SU-DHL-6 (cell line): Measurements from ENCODE around the gene KDM4B.

Source experiments
- H2AFZ ChIP-seq: fragments of 200-600 bp; sonication (generic); 2 replicates; pipeline ENCODE4 v1.6.1; 2014; ENCODE audit warnings: low read depth, mild to moderate bottlenecking, moderate library complexity, mixed read lengths, antibody characterized with exemption, low read length; ENCODE audit not compliant: severe bottlenecking
- H3F3A ChIP-seq: fragments of 200-600 bp; shearing (Covaris generic); 2 replicates; pipeline ENCODE4 v1.6.0; 2016; ENCODE audit warnings: antibody characterized with exemption, mild to moderate bottlenecking; ENCODE audit not compliant: insufficient read depth
- H3K27ac ChIP-seq: fragments of 200-600 bp; sonication (generic); 2 replicates; pipeline ENCODE4 v1.5.1; 2016; ENCODE audit warnings: low read depth, mild to moderate bottlenecking, low read length, moderate library complexity, mixed read lengths
- H3K27me3 ChIP-seq: fragments of 200-600 bp; sonication (generic), shearing (Covaris generic); 2 replicates; pipeline ENCODE4 v1.6.0; 2014; ENCODE audit warnings: mild to moderate bottlenecking, low read length
- H3K36me3 ChIP-seq: fragments of 200-600 bp; sonication (generic); 2 replicates; pipeline ENCODE4 v1.6.1; 2014; ENCODE audit warnings: mild to moderate bottlenecking, low read length, mixed read lengths
- H3K4me2 ChIP-seq: fragments of 300-600, 200-600 bp; shearing (Covaris generic), sonication (generic); 2 replicates; pipeline ENCODE4 v1.6.0; 2014; ENCODE audit warnings: low read length, low read depth, mild to moderate bottlenecking; ENCODE audit not compliant: poor library complexity, severe bottlenecking
- H3K4me3 ChIP-seq: fragments of 200-600 bp; sonication (generic); 2 replicates; pipeline ENCODE4 v1.5.1; 2014; ENCODE audit warnings: antibody characterized with exemption, low read length, mild to moderate bottlenecking, mixed read lengths; ENCODE audit not compliant: insufficient read depth, poor library complexity, severe bottlenecking
- H3K79me2 ChIP-seq: fragments of 200-600 bp; sonication (generic); 2 replicates; pipeline ENCODE4 v1.6.1; 2014; ENCODE audit warnings: mild to moderate bottlenecking, low read length, moderate library complexity; ENCODE audit not compliant: insufficient read depth
- H3K9ac ChIP-seq: fragments of 200-600 bp; sonication (generic); 2 replicates; pipeline ENCODE4 v1.7.0; 2014; ENCODE audit warnings: mild to moderate bottlenecking, low read length
- H3K9me2 ChIP-seq: fragments of 200-600 bp; sonication (generic); replicated peaks from 2 replicates; pipeline ENCODE4 v1.6.1; 2014; ENCODE audit warnings: low read length; ENCODE audit not compliant: insufficient read depth
- H3K9me3 ChIP-seq: fragments of 200-600 bp; sonication (generic); 2 replicates; pipeline ENCODE4 v1.6.1; 2014; ENCODE audit warnings: low read length, mixed read lengths; ENCODE audit not compliant: insufficient read depth
- H4K20me1 ChIP-seq: fragments of 200-600 bp; sonication (generic); 2 replicates; pipeline ENCODE4 v1.6.1; 2014; ENCODE audit warnings: low read depth, mild to moderate bottlenecking, antibody characterized with exemption, low read length, moderate library complexity, mixed read lengths
- EZH2phosphoT487 ChIP-seq: fragments of 200-600 bp; sonication (generic), shearing (Covaris generic); conservative IDR thresholded peaks from 2 replicates; pipeline ENCODE4 v1.6.1; 2018; ENCODE audit warnings: mild to moderate bottlenecking, antibody characterized with exemption, low read length, moderate library complexity, mixed read lengths
- TF ChIP-seq, protein P1 (sequence below): fragments of 200-600 bp; sonication (generic); IDR thresholded peaks from one replicate; pipeline ENCODE4 v1.5.1; 2017; ENCODE audit warnings: antibody characterized with exemption, mild to moderate bottlenecking, low read length, moderate library complexity; ENCODE audit not compliant: insufficient read depth, poor library complexity, severe bottlenecking

KDM4B gene

DNA sequence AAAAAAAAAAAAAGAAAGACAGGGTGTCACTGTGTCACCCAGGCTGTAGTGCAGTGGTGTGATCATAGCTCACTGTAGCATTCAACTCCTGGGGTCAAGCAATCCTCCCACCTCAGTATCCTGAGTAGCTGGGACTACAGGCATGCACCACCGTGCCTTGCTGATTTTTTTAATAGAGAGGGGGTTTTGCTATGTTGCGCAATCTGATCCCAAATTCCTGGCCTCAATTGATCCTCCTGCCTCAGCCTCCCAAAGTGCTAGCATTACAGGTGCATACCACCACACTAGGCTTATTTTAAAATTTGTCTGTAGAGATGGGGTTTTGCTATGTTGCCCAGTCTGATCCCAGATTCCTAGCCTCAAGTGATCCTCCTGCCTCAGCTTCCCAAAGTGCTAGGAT, 212.4 kb downstream of the KDM4B start:
- TF ChIP-seq EZH2phosphoT487, result no peak
- TF ChIP-seq, protein P1, sequence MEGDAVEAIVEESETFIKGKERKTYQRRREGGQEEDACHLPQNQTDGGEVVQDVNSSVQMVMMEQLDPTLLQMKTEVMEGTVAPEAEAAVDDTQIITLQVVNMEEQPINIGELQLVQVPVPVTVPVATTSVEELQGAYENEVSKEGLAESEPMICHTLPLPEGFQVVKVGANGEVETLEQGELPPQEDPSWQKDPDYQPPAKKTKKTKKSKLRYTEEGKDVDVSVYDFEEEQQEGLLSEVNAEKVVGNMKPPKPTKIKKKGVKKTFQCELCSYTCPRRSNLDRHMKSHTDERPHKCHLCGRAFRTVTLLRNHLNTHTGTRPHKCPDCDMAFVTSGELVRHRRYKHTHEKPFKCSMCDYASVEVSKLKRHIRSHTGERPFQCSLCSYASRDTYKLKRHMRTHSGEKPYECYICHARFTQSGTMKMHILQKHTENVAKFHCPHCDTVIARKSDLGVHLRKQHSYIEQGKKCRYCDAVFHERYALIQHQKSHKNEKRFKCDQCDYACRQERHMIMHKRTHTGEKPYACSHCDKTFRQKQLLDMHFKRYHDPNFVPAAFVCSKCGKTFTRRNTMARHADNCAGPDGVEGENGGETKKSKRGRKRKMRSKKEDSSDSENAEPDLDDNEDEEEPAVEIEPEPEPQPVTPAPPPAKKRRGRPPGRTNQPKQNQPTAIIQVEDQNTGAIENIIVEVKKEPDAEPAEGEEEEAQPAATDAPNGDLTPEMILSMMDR, result no peak
- no peaks in the 10 kb centered on the region for H3K36me3 ChIP-seq
- H4K20me1 ChIP-seq, result no peaks in the 10 kb centered on the region
- no peak overlapping the region for H3K4me3 ChIP-seq
- H3F3A ChIP-seq, result no peaks in the 10 kb centered on the region
- no peak overlapping the region for H3K4me2 ChIP-seq
- H3K9ac ChIP-seq, result no peak overlapping the region
- no peaks in the 10 kb centered on the region for H3K9me2 ChIP-seq
- H3K27me3 ChIP-seq, result no peaks in the 10 kb centered on the region
- no peaks in the 10 kb centered on the region for H3K9me3 ChIP-seq
- no peaks in the 10 kb centered on the region for H3K79me2 ChIP-seq
- H3K27ac ChIP-seq, result no peak overlapping the region
- no peak overlapping the region for H2AFZ ChIP-seq

DNA sequence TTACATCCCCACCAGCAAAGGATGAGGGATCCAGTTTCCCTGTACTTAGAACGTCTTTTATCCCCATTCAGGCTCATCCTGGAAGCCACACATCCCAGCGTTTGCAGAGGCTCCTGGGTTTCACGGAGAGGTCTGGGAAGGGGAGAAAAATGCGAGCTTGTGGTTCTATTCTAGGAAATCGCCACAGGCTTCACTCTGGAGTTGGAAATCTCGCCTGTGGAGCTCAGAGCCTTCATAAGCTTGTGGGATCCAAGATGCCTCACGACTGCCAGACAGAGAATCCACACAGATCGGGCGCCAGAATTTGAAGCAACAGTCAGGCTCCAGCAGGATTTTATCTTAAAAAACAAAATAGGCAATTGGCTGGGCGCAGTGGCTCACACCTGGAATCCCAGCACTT, 213.8 kb downstream of the KDM4B start:
- no peak overlapping the region for H3K4me2 ChIP-seq
- no peaks in the 10 kb centered on the region for H4K20me1 ChIP-seq
- H3K79me2 ChIP-seq, result no peaks in the 10 kb centered on the region
- no peaks in the 10 kb centered on the region for H3K9me3 ChIP-seq
- H3K27me3 ChIP-seq, result no peaks in the 10 kb centered on the region
- no peak overlapping the region for H2AFZ ChIP-seq
- no peak for TF ChIP-seq EZH2phosphoT487
- TF ChIP-seq, protein P1, result no peak
- H3K9ac ChIP-seq, result no peak overlapping the region
- no peaks in the 10 kb centered on the region for H3F3A ChIP-seq
- H3K27ac ChIP-seq, result no peak overlapping the region
- no peak overlapping the region for H3K4me3 ChIP-seq
- no peaks in the 10 kb centered on the region for H3K9me2 ChIP-seq
- H3K36me3 ChIP-seq, result no peaks in the 10 kb centered on the region

DNA sequence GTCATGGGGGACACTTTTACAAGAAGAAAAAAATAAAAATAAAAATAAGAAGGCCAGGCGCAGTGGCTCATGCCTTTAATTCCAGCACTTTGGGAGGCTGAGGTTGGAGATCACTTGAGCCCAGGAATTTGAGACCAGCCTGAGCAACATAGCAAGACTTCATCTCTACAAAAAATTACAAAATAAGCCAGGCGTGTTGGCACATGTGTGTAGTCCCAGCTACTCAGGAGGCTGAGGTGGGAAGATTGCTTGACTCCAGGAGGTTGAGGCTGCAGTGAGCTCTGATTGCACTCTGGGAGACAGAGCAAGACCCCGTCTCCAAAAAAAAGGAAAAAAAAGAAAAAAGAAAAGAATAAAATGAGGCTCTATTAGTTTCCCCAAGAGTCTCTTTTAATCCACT, 214.7 kb downstream of the KDM4B start:
- H3F3A ChIP-seq, result no peaks in the 10 kb centered on the region
- no peak for TF ChIP-seq EZH2phosphoT487
- TF ChIP-seq, protein P1, result no peak
- no peaks in the 10 kb centered on the region for H3K27me3 ChIP-seq
- no peaks in the 10 kb centered on the region for H4K20me1 ChIP-seq
- no peak overlapping the region for H3K4me3 ChIP-seq
- H3K9me2 ChIP-seq, result no peaks in the 10 kb centered on the region
- no peak overlapping the region for H3K27ac ChIP-seq
- H3K36me3 ChIP-seq, result no peaks in the 10 kb centered on the region
- H3K9me3 ChIP-seq, result no peaks in the 10 kb centered on the region
- no peak overlapping the region for H3K9ac ChIP-seq
- no peak overlapping the region for H2AFZ ChIP-seq
- no peaks in the 10 kb centered on the region for H3K79me2 ChIP-seq
- H3K4me2 ChIP-seq, result no peak overlapping the region

DNA sequence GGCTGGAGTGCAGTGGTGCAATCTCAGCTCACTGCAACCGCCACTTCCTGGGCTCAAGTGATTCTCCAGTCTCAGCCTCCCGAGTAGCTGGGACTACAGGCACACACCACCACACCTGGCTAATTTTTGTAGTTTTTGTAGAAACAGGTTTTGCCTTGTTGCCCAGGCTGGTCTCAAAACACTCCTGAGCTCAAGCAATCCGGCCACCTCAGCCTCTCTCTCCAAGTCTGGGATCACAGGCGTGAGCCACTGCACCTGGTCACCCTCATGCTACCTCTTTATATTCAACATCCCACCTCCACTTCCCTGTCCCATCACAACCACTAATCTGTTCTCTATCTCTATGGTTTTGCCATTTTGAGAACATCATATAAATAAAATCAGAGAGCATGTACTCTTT, 216.0 kb downstream of the KDM4B start:
- Histone ChIP-seq H3K9me3 (no peaks in the 10 kb centered on the region), H3K27me3 (no peaks in the 10 kb centered on the region), H3K4me2 (no peak overlapping the region), H2AFZ (no peak overlapping the region), H4K20me1 (no peaks in the 10 kb centered on the region), H3F3A (no peaks in the 10 kb centered on the region), H3K27ac (no peak overlapping the region), H3K9me2 (no peaks in the 10 kb centered on the region), H3K4me3 (no peak overlapping the region), H3K9ac (no peak overlapping the region), H3K36me3 (no peaks in the 10 kb centered on the region), H3K79me2 (no peaks in the 10 kb centered on the region)
- TF ChIP-seq, protein P1, result no peak
- no peak for TF ChIP-seq EZH2phosphoT487
